D341Med (cell line): ENCODE data around the gene MAML3.

Source experiments
- DNase-seq: peaks from one replicate; pipeline ENCODE4 v3.0.0; 2012; ENCODE audit warnings: low spot score

Gene MAML3

DNA sequence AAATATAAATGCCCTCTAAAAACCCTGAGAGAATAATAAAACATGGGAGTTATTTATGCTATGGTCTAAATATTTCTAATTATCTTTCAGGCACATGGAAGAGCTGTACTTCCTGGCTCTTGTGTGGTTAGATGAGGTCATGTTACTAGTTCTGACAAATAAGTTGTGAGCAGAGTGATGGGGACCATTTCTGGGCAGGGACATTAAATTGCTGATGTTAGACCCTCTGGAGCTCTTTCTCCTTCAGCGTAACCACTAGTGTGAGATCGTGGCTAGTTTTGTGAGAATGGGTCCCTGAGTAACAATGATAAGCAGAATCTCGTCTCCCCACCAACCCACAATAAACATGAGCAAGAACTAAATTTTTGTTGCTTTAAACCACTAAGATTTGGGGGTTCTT, 108.0 kb downstream of the MAML3 start:
- DNase-seq, result no peak

DNA sequence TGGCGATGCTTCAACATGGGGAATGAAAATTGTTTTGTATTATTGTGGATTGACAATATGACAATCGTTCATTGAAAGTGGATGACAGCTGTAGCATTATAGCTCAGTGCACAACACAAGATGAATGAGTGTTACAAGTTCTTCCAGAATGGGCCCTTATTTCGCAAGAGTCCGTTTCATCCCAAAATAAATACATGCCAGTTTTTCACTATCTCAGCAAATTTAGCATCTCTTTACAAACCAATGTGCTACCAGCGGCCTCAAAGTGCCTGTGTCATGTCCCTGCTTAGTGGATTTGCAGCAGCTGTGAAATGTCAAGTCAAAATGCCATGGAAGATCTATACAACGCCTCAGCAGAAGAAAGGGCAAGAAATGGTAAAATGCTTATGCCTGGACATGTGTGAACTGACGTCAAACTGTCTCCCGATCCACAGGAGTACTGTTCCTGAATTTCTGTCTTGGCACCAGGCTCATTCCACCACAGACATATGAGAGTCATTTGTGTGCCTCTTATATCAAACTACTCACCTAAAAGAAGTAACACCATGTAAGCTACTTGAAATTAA, 109.6 kb downstream of the MAML3 start:
- DNase-seq, result no peak

DNA sequence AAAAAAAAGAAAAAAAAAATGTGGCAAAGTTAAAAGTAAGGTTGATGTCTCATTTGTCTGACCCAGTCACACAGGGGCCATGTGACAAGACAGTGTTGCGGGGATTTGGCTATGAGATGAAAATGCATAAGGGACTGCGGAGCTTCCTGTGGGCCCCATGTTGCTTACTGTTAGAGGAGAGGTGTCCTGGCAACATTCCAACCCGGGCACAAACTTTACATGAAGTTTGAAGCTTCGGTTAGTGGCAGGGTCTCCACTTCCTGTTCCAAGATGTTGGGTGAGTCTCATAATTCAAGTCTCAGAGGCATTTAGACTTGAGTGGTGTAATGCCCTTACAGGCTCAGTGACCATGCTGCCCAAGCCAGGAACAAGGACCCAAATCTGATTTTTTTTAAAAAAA, 111.3 kb downstream of the MAML3 start:
- DNase-seq, result no peak

DNA sequence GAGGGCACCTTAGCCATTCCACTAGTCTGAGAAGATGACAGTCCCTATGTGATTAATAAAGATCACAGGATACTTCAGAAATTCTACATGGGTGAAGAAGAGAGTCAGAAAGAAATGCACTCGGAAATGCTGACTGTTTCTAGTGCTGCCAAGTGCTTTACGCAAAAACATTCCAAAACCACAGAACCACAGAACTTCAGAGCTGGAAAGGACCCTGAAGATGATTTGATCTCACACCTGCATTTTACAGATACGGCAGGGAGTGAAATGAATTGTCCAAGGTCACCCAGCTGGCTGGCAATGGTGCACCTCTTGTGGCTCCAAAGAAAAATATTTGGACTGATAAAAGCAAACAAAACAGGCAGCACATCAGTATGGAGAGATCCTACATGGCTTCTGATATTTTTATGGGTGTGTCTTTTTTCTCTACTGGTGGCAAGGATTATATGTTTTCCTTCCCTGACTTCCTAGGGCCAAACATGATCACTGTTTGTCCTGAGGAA, 115.9 kb downstream of the MAML3 start:
- DNase-seq, result no peak

DNA sequence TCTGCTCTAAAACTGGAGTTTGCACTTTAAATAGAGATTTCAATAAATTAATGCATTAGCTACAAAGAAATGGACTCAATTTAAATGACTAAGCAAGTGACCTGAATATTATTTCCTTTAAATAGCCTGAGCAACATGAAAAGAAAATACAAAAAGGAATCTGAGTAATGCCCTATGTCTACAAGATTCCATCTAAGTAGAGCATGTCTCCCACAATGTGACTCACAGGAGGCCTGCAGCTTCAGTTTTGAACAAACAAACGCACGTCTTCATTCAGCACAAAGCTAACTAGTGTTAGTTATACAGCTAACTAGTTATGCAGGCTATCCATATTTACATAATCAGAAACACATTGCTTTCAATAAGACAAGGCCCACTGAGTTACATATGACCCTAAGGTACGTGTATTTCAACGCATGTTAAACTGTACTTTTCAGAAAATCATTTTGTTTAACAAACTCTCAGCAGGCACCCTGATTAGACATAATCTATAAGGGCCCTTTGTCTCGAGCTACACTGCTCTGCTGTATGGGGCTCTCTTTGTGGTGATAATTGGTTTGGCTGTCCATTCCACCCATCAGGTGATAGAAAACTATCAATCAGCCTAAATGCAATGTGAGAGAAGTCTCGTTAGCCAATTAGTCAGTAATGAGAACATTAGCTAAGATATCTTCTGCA, 116.5 kb downstream of the MAML3 start:
- DNase-seq, result no peak

DNA sequence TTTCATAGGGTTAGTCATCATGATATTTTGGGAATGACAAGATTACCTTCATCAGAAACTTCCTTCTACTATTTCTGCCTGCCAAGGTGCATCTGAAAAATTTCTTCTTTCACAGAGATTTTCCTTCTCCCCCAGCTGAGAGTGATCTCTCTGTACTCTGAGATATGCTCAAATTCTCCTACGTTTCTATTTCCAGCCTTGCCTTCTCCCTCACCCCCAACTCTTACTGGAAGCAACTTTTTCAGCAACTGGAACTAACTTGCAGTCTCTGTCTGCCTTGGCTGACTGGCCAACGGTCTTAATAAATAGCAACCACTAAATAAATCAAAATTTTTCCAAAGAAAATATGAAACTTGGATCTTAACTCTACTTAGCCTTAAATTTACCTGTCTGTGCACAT, 122.3 kb downstream of the MAML3 start:
- DNase-seq, result no peak

DNA sequence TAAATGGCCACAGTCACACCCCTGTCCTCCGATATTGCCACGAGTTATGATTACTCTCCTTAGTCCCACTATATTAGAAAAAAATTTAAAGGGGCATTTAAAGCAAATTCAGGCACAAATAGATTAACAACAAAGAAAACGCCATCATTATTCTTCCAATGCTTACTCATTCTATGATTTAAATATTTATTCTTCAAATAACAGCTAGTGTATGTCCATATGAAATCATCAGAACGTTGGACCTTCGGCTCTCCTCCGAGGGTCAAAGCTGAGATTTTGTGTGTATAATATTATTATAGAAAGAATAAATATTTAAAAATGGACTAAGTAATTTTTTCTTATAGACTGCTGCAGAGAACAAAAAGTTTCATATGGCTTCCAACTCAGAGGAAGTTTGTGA, 122.9 kb downstream of the MAML3 start:
- DNase-seq, result no peak

DNA sequence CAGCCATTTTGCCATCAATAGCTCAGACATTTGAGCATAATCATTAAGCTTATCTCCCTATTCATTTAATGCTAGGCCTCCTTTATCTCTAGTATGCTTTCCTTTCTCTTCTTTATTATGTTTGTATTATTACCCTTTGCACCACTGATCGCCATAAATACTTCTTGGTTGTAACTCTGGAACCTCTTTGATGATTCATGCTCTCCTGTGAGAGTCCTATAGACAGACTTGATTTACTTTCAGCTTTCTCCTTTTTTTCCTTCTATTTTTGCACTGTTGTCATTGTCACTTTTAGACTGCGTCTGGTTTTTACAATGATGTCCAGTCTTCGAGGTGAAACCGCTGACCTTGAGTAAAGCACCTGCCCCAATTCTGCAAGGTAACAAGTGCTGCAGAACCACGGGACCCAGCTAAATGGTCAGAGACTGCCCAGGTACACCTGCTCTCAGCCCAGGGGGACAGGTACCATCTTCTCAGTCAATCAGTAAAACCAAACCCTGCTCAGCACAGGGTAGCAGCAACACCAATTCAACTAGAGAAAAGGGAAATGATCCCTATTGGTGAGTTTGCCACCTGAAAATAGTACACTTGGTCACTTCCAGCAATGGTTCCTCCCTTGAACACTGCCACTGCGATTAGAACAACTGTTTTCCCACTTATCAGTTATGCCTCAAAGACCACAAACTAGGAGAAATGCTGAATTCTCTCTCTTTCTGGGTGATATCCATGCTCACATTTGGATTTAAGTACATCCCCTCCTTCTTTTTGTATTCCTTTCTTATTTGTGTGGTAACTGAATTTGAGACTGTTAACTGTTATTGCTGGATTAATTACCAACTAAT, 125.1 kb downstream of the MAML3 start:
- no peak for DNase-seq

DNA sequence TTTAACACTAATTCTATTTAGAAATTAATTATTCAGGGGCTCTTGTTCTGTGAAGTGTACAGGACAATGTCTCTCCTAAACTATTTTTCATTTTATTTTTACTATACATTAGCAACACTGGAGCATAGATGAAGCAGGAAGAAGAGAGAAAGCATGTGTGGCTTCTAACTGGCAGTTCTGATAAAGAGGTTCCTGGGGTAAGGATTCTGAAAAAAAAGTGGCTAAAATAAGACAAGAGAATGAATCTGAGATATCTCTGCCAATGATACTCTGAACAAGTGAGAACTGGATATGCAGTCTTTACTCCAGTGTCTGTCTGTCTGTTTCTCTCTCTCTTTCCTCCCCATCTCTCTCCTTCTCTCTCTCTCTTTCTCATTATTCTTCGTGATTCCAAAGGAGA, 125.9 kb downstream of the MAML3 start:
- DNase-seq, result no peak

DNA sequence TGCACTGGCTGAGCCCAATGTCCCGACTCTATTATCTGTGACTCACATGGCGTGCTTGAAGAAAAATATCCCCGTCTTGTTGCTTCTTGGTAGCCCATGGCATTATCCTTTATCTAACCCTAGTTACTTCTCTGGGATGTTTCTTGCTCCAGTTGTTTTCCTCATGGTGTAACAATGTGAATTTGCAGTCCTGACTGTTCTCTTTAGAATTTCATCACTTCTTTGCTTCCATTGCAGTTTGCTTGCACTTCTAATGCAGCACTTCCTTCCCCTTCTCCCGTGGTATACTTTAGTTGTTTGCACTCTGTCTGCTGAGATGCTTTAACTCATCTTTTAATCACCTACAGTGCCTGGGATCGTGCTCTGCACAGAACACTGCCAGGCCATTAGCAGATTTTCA, 126.9 kb downstream of the MAML3 start:
- DNase-seq, result no peak

DNA sequence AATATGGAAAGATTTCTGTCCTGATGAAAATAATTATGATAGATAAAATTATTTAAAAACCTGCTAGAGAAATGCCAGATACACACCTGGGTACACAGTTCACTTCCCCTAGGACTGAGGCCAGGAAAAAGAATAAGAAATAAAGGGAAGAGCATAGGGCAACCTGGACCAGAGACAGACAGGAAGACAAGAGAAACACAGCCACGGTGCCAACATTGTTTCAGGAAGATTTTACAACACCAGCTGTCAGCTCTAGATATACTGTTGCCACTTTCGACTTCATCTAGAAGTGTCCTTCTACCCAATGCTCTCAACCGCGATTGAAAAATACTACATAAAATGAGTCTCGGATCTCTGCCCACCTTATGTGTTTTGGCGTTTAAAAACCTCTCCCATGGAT, 128.5 kb downstream of the MAML3 start:
- no peak for DNase-seq

DNA sequence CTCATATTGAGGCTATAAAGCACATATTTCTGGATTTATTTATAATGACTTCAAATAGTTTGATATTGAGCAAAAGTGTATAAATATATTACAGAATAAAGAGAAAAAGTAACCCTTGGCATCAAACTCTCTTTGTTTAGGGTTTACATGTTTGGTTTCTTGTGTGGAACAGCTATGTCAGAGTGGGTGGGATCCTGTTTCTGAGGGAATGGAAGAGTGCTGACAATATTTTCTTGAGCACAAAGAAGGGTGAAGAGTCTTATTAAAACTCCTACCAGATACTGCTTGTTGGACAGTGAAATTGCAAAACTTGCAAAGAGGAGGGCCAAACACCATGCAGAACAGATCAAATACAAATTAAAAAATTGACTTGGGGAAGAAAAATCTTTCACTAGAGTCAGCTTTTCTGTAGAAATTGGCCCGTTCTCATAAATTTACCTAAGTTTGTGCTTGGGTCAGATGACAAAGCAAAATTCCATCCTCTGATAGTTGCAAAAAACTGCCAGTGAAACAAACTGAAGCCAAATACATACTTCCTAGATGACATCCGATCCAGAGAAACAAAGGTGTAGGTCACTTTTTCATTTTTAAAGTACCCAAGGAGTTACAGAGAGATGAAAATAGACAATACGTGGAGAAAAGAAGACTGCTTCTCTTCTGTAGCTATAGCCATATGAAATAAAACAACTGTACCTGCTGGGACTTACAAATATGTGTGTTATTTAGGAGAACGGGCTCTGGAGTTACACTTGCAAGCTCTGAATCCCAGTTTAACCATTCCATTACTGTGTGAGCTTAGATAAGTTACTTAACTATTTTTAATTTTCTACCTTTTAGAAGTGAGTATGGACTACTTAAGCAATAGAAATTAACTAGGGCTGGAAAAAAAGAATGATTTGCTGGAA, 133.3 kb downstream of the MAML3 start:
- no peak for DNase-seq

DNA sequence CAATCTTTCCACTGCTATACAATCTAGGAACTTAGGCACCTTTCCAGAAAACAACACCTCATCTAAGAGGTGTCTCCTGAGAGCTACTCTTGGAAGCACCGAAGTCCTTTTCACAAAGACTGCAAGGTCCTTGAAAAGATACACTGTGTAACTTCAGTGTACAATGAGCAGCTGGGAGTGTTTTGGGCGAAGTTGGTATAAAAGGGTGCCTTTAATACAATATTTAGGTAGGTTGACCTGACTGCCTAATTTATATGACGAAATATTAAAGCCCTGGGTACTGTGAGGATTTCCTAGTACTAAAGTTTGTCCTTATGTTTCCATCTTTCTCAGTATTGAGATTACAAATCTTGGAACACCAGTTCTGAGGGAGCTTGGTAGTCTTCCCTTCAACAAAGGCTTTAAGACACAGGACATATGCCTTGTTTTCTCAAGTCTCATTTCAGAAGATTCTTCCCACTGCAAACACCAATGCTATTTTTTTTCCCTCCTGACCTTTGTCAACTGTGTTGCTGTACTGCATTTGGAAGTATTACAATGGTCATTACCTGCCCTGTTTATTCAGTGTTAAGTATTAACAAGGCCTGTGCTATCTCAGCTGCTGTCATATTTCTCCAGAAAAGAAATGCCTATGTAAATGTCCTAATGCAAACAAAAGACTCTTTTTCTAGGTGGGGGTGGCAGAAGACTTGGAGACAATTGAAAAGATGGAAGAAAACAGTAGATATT, 134.2 kb downstream of the MAML3 start:
- DNase-seq, result no peak

DNA sequence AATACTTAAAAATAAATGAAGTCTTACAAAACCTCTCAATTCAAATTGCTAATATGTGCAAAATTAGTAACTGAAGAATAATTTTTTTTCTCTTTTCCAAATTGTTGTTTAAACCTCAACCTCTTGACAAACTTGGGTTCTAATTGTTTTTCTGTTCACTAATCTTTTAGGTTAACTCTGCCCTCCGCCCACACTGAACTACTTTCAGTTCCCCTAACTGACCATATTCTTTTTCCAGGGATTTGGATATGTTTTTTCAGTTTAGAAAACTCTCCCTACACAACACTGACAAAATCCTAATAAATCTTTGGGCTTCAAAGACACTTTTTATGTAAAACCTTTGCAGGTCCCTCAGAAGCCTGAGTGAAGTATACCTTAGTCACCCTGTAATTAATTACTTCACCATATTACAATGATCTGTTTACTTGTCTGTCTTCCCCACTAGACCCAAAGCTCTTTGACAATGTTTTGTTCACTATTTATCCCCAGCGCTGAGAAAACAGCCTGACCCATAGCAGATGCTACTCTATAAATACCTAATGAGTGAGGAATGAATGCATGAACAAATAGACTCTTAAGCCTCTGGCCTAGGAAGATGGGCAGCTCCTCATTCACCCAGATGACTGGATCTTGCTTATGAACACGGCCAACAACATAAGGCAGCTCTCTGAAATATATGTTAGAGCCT, 134.9 kb downstream of the MAML3 start:
- DNase-seq, result no peak

DNA sequence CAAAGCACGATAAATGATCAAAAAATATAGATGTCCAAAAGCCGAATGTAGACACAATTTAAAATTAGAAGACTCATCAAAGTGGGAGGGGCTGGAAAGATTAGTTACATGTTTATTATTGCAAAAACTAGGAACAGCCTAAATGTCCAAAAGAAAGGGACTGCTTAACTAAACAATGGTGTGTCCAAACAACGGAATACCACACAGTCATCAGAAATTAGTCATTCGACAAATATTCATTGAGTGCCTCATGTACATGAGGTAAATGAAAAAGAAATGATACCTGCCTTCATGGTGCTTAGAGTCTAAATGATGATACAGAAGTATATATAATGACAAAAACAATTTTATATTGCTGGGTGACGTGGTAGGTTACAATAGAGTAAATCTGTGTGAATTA, 139.7 kb downstream of the MAML3 start:
- no peak for DNase-seq

DNA sequence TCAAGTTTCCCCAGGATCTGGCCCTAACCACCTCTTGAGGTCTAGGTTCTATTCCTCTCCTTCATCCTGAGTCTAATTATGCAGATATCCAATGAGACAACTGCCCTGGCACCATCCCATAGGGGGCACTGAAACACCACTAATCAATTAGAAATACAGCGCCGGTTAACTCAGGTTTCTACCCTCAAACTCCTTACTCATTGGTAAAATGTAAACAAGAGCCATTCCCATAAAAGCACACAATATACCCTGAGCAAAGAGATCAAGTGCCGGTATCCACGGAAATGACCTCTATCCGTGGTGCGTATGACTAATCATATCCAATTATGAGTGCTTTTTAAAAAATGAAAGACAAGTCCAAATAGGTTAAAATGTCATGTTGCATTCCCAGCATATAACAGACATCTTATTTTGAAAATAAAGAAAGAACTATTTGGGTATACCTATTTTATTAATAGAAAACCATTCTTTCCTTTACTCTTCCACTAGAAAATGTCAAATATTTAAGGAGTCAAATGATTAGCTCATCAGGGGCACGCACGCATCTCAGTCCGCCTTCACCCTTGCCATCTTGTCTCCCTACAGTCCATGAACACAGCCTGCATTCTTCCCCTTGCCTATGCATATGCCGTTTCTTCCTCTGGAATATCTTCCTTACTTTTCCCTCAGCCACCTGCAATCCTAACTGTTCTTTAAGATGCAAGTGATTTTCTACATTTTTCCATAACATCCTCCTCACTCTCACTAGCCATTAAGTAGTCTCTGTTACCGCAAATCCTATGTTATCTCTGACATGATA, 141.1 kb downstream of the MAML3 start:
- peak; percentile 50 for DNase-seq

DNA sequence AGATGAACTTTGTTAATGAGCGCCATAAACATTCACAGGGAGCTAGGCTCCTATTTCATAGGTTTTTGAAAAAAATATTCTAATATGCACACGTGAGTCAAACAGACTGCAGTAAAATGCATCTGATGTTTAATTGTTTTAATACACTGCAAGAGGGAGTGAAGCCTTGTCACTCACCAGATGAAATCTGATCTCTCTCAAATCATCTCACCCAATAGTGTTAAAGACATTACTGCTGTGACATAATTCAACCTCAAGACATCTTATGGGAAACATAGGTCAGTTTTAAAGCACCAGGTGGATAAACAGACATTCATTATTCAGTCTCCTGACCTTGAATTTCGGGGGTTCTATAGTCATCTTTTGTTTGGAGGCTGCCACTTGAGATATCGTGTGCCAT, 148.3 kb downstream of the MAML3 start:
- DNase-seq, result no peak

DNA sequence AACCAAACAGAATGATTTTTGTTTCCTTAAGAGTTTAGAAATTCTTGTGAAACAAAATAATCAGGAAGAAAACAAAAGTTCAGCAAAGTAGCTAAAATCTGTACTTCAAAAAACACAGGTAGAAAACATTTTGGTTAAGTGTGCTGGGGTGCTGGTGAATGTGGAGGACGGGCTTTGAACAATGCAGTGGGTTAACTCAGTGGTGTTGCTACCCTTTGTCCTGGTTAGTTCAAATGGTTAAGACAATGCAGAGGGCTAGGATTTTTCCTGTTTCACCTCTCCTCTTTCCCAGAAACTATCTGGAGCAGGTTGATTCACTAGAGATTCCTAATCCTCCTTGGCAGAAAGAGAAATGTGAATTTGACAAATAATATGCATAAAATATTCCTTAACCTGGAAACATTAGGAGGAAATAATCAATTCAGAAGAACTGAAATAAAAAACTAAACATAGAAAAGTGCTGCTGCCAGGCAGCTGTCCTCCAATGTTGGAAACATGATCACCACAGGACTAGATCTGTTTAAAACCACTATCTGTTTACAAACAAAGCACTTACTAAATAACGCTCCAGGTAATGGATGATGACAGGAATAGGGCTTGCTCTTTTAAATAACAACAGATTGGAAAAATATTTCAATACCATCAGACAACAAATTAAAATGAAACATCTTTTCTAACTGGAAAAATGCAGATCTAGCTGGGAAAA, 148.9 kb downstream of the MAML3 start:
- DNase-seq, result no peak

DNA sequence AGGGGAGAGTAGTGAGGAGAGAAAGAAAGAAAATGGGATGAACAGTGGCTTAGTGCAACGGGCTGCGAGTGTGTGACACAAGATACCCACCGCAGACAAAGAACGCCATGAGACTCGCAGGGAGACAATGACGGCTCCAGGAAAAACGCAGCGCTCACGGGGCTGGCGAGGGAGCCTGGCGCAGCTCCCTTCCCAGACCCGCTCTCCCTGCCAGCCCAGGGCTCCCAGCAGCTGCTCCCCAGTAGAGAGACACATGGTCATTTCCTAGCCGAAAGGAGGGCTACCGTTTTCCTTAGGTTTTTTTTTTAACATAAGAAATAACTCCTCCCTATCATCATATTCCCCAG, 149.5 kb downstream of the MAML3 start:
- no peak for DNase-seq
